GDM1 (cell line): ENCODE results near the gene IFT74.

Experiments
- DNase-seq: peaks from one replicate; lab custom pipeline; 2025; lab: John Stamatoyannopoulos, UW

Gene IFT74

DNA sequence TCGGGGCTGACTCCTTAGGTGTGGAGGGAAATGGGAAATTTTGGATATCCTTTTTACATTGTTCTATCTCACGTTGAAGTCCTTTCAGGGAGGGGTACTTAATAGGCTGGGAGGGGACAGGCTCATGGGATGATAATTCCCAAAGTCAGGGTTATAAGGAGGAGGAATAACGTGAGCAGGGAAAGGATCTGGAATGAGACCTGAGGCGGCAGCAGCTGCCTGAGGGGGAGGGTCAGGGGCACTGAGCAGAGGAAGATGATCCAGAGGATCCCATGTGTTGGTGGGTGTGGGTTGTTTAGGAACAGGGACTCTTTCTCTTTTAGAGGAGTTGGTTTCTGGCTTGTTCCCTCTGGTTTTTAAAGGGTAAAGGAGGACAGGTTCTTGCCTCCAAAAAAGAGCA lies 18.7 kb downstream of the IFT74 start:
- no peak for DNase-seq

- peak; percentile 51 for DNase-seq
Measured at GRCh38 chr9:26975728-26976707, 19.8 kb downstream of the IFT74 start.

GRCh38 chr9:26983340-26983739 lies 27.1 kb downstream of the IFT74 start:
- DNase-seq: no peak

GRCh38 chr9:26995810-26996209 lies 39.6 kb downstream of the IFT74 start:
- no peak for DNase-seq

- no peak for DNase-seq
Measured at GRCh38 chr9:27003426-27004077, 47.3 kb downstream of the IFT74 start.

DNA sequence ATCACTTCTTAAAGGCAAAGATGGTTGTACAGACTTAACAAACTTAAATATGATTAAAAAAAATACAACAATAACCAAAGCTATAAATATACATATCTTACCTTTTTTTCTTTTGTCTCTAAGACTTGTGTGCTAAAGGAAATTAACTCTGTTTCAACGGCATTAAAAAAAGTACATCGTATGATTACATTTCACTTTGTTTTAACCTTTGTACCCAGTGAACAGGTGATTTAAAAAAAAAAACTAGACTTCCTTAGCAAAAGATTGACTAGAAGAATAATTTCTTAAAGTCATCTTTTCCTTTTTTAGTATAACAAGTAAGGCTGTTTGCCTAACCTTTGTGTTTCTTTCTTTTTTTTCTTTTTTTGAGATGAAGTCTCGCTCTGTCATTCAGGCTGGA lies 49.3 kb downstream of the IFT74 start, which contains the start of gene LRRC19:
Gene LRRC19, minus strand, starts transcription at position 182 of the 400 bp plus-strand sequence. CDS start 5,978 bp downstream, outside the sequence.
- no peak for DNase-seq

- DNase-seq: no peak
Measured at GRCh38 chr9:27019589-27019988, 63.4 kb downstream of the IFT74 start.

DNA sequence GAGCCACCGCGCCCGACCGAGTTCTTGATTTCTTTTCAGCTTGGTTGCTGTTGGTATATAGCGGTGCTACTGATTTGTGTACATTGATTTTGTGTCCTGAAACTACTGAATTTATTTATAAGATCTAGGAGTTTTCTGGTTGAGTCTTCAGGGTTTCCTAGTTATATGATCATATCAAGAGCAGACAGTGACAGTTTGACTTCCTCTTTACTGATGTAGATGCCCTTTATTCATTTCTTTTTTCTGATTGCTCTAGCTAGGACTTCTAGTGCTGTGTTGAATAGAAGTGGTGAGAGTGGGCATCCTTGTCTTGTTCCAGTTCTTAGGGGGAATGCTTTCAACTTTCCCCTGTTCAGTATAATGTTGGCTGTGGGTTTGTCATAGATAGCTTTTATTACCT lies 66.7 kb downstream of the IFT74 start:
- no peak for DNase-seq

- no peak for DNase-seq
Measured at GRCh38 chr9:27029186-27029585, 73.0 kb downstream of the IFT74 start.

GRCh38 chr9:27033815-27034403 lies 77.7 kb downstream of the IFT74 start:
- DNase-seq: peak; percentile 25

DNA sequence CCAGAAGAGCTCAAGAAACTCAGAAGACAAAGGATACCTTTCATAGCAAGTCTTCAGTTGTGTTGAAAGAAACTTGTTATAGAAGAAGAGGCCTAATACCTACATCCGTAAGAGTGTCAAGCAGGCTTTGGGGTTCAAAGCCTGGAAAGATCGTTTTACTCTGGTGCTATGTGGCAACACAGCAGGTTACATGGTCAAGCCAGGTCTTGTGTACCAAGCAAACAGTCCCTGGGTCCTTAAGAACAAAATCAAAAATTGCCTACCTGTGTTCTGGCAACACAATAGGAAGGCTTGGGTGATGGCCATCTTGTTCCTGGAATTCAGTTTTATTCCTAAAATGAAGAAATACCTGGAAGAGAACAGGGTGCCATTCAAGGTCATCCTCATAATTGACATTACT lies 81.3 kb downstream of the IFT74 start:
- DNase-seq: no peak

DNA sequence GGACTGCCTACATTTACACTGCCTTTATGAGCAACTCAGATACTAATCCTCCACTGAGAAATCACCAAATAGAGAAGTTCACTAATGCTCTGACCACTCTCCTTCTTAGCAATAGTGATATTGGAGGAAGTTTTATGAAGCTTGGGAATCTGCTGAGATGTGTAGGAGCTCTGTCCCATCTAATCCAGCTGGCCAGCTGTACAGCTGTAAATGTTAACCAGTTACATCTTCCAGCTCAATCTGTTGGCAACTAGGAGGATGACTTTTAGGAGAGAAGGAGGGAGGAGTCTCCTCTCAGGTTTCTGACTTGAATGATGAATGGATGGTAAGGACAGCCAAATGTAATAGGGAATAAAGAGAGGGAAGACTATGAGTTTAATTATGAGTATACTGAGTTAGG lies 85.5 kb downstream of the IFT74 start:
- DNase-seq: no peak

GRCh38 chr9:27042476-27042875 lies 86.3 kb downstream of the IFT74 start:
- no peak for DNase-seq

DNA sequence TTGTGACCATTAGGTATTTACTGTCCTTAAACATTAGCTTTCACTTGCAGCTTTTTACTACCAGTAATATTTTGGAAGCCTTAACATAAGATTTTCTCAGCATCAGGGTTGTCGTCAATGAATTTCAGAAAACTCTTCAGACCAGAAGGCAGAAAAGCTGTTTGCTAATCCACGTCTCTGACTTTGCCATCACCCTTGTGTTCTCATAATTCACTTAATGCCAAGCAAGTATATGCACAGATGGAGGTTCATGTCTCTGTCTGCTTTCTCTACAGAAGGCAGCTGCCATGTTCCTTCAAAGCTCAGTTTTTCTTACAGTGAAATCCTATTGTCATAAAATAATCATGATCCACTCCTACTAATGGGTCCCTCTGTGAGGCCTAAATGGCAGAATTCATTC lies 87.0 kb downstream of the IFT74 start:
- no peak for DNase-seq

DNA sequence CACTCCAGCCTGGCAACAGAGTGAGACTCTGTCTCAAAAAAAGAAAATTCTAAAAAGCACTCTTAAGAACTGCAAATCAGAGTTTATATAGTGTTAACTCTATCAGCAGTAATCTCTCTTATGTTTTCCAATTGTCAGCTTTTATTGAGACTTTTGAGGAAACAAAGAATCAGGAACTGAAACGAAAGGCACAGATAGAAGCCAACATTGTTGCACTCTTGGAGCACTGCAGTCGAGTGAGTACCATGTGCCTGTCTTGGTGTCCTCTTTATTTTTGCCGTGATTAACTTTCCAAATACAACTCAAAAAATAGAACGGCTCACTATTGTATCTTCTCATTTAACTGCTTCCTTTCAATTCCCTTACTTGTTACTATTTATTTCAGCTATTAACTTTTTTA lies 90.9 kb downstream of the IFT74 start:
- no peak for DNase-seq

DNA sequence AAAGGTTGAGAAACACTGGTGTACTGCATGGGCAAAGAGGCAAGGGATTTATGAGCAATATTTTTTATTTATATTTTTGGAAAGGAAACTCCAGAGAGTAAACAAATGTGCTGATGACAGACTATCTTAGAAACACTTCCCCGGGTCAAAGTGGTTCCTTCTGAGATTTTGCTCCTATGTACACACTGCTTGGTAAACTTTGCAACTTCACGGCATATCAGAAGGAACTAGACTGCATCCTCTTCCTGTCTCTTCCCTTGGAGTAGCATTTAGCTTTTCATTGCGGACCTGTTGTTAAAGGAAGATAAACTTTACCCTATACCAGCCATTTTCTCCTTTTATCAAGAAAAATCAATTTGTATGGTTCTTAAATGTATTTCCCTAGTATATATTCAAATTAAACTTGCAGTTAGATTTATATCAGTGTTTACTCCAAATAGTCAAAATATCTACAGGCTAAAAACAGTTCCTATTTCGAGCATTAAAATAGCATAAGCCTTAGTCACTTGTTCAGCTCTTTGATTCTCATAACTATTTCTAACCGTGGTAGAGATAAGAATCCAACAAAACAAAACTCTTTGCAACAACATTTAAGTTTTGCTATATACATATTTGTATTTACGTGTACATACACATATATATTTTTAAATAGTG lies 97.3 kb downstream of the IFT74 start:
- peak; percentile 27 for DNase-seq

DNA sequence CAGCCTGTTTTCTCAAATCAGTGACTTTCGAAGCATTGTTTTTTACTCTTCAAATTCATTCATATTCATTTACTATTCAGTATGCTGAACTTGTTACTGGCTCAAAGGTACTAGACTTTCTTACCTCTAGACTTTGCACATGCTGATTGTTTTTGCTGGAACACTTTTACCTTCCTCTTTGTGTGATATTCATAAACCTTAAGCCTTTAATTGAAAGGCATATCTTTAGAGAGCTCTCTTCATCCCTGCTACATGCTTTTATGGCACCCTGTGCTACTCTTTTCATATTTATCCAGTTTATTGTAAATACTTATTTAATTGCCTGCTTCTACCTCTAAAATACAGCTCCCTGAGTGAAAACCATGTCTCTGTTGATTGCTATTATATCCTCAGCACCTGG lies 97.9 kb downstream of the IFT74 start:
- no peak for DNase-seq

DNA sequence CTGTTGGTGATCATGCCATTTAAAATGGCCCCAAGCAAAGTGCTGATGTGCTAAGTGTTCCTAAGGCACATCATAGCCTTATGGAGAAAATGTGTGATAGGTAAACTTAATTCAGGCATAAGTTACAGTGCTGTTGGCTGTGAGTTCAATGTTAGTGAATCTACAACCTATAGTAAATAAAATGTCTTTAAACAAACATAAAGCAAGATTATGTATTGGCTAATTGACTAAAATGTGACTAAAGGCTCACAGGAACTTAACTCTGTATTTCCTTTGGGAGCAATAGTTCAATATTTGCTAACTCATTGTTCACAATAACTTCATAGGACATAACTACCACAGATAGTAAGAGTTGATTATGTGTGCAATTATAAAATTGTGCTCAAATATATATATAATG lies 98.6 kb downstream of the IFT74 start:
- no peak for DNase-seq

- DNase-seq: no peak
Measured at GRCh38 chr9:27059412-27059811, 103.2 kb downstream of the IFT74 start.

- peak; percentile 3 for DNase-seq
Measured at GRCh38 chr9:27059907-27060306, 103.7 kb downstream of the IFT74 start.

DNA sequence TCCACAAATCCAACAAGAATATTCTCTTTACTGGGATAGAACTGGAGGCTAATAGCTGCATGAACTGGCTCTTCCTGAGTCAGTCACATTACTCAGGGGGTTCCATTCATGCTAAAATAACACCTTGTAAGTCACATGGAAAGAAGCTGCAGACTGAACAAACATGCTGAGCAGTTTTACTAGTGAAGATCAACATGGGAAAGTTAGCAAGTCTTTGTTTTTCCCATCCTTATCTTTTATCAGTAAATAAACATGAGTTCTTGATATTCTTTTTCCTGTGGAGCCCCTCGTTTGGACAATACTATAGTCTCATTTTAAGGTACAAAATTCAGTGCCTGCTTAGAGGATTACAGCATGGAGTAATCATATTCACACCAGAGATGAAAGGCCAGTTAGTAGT lies 109.1 kb downstream of the IFT74 start:
- no peak for DNase-seq
